ENCODE measurements around the gene NKX6-1. TPM values are rescaled to one million over a fixed set of nuclear protein-coding genes. Genes with fewer than 3 reads are reported as not detected.

Gene NKX6-1
- total RNA-seq, 6 donors from 2014 or later: 0.11 to 0.69 (median 0.17) TPM; not detected in 3

DNA sequence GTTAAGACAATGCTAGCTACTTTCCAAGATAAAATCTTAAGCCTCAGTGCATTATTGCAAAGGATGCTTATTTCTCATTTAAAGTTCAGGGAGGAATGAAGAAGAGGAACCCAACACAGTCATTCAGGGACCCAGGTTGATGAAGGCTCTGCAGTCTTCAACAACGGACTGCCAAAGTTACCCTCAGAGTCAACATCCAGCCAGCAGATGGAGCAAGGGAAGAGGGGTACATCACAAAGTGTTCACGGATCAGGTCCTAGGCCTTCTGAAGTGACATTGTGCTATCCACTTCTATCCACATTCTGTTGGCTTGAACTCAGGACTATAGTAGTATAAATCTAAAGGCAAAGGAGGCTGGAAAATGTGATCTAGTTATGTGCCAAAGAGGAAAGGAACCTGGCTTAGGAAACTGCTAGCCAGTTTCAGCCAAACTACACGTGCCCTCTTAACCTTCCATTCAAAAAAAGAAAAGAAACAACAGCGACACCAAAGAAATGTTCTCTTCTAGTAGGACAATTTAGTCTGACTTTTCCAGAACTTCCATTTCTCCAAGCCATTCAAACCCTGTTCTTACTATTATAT lies 28.8 kb downstream of the NKX6-1 start:
- H3K27me3 ChIP-seq: no peaks in the 10 kb centered on the region
- no peak for DNase-seq
- no peaks in the 10 kb centered on the region for H3K36me3 ChIP-seq
- H3K27ac ChIP-seq: no peak overlapping the region
- TF ChIP-seq, protein P1, sequence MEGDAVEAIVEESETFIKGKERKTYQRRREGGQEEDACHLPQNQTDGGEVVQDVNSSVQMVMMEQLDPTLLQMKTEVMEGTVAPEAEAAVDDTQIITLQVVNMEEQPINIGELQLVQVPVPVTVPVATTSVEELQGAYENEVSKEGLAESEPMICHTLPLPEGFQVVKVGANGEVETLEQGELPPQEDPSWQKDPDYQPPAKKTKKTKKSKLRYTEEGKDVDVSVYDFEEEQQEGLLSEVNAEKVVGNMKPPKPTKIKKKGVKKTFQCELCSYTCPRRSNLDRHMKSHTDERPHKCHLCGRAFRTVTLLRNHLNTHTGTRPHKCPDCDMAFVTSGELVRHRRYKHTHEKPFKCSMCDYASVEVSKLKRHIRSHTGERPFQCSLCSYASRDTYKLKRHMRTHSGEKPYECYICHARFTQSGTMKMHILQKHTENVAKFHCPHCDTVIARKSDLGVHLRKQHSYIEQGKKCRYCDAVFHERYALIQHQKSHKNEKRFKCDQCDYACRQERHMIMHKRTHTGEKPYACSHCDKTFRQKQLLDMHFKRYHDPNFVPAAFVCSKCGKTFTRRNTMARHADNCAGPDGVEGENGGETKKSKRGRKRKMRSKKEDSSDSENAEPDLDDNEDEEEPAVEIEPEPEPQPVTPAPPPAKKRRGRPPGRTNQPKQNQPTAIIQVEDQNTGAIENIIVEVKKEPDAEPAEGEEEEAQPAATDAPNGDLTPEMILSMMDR (IDR thresholded peaks at IDR 0.05): no peak
- no peaks in the 10 kb centered on the region for H3K4me1 ChIP-seq
- no peak overlapping the region for H3K4me3 ChIP-seq
- H3K9me3 ChIP-seq: no peaks in the 10 kb centered on the region
- ATAC-seq (ENCODE audit: low FRiP score in 2 of 2): no peak
- WGBS, 2 donors: 60% methylated on average over 4 of the region's 4 CpGs

DNA sequence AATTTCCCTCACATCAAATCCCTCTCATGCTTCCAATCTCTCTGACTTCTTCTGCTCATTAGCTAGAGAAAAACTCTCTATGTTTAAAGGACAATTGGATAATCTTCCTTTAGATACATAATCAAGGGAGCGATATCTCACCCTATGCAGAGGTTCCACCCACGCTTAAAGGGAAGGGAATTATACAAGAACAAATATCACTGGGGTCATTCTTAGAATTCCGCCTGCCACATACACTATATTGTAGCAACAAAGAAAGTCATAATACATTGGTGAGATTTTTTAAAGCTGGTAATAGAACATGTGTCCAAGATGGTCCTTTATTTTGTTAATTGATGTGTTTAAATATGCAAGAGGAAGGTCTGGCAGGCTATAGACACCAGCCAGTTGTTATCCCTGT lies 31.5 kb downstream of the NKX6-1 start:
- Histone ChIP-seq H3K4me1 (no peaks in the 10 kb centered on the region), H3K9me3 (peaks cover 0 to 4% (median 0%) of the 10 kb centered on the region in 4 donors), H3K27me3 (no peaks in the 10 kb centered on the region), H3K4me3 (no peak overlapping the region), H3K36me3 (no peaks in the 10 kb centered on the region), H3K27ac (no peak overlapping the region)
- DNase-seq (no peak), ATAC-seq (ENCODE audit: low FRiP score in 2 of 2) (no peak)
- TF ChIP-seq POLR2A (IDR thresholded peaks at IDR 0.05) (no peak), EP300 (IDR thresholded peaks at IDR 0.05) (no peak), POLR2AphosphoS5 (IDR thresholded peaks at IDR 0.05) (no peak)
- TF ChIP-seq, protein P1 (IDR thresholded peaks at IDR 0.05): no peak
- WGBS, 2 donors: 51 to 61% methylated on average over 3 of the region's 3 CpGs

DNA sequence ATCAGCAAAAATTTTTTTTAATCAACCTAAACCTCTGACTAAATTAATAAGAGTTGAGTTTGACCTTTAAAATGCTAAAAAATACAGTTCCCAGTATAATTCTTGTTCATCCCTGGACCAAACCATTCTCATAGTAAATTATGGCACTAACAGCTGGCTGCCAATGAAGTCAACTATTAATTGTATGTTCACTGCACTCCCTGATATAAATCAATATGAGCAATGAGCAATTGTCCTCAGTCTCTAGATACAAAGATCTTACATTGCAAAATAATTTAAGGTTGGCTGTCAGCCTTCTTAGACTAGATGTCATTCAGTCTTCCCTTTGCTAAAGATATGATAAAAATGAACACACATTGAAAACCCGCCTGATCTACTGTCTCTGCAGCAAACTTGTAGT lies 39.3 kb downstream of the NKX6-1 start:
- Histone ChIP-seq H3K27ac (no peak overlapping the region), H3K4me1 (no peaks in the 10 kb centered on the region), H3K9me3 (peaks cover 0 to 5% (median 0%) of the 10 kb centered on the region in 4 donors), H3K4me3 (no peak overlapping the region), H3K36me3 (no peaks in the 10 kb centered on the region), H3K27me3 (no peaks in the 10 kb centered on the region)
- 65 to 88% methylated on average over 1 of the region's 1 CpG for WGBS, 2 donors
- TF ChIP-seq POLR2A (IDR thresholded peaks at IDR 0.05) (no peak), EP300 (IDR thresholded peaks at IDR 0.05) (no peak), POLR2AphosphoS5 (IDR thresholded peaks at IDR 0.05) (no peak)
- TF ChIP-seq, protein P1 (IDR thresholded peaks at IDR 0.05): no peak
- DNase-seq (no peak), ATAC-seq (ENCODE audit: low FRiP score in 2 of 2) (no peak)

DNA sequence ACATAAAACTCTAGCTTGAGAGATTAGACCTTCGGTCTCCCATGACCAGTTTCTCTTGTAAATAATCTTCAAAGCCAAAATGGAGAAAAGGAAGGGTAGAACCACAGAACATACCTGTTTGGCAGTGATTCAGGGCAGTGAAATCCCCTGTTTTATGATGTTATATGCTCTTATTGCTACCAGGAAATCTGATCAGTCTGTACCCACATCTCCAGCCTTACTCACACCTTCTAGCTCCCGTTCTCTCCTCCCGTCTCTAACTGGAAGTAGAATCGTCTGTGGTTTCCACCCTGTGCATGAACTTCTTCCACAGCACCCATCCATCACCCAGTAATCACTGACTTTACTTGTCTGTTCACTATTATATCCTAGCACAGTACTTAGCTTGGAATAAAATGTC lies 42.9 kb downstream of the NKX6-1 start:
- no peak for TF ChIP-seq POLR2A (IDR thresholded peaks at IDR 0.05)
- Histone ChIP-seq H3K4me1 (no peaks in the 10 kb centered on the region), H3K36me3 (no peaks in the 10 kb centered on the region), H3K27ac (no peak overlapping the region), H3K9me3 (no peaks in the 10 kb centered on the region), H3K27me3 (no peaks in the 10 kb centered on the region), H3K4me3 (no peak overlapping the region)
- ATAC-seq (ENCODE audit: low FRiP score in 2 of 2) (no peak), DNase-seq (no peak)
- WGBS, 2 donors: 71 to 76% methylated on average over 4 of the region's 4 CpGs

DNA sequence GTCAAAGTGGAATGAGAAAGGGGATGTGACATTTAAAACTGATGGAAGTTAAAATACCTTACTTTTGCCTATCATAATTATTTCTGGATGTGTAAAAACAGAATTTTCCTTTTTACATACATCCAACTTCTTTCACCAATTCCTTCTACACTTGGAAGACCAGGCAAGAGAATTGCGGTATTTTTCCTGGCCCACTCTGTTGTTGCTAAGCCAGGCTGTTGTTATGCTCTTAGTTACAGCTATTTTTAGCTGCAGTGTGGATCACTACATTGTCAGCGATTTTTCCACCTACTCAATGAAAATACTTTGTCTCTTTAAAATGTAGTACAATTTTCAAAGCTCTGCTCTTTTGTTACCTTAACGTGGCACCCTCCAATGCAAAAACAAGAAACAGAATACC lies 43.4 kb downstream of the NKX6-1 start:
- no peaks in the 10 kb centered on the region for H3K36me3 ChIP-seq
- no peak for TF ChIP-seq EP300 (IDR thresholded peaks at IDR 0.05)
- TF ChIP-seq POLR2AphosphoS5 (IDR thresholded peaks at IDR 0.05): no peak
- TF ChIP-seq, protein P1 (IDR thresholded peaks at IDR 0.05): no peak
- TF ChIP-seq POLR2A (IDR thresholded peaks at IDR 0.05): no peak
- H3K4me3 ChIP-seq: no peak overlapping the region
- H3K27me3 ChIP-seq: no peaks in the 10 kb centered on the region
- no peaks in the 10 kb centered on the region for H3K9me3 ChIP-seq
- no peak overlapping the region for H3K27ac ChIP-seq
- no peak for ATAC-seq (ENCODE audit: low FRiP score in 2 of 2)
- DNase-seq: no peak
- 59 to 71% methylated on average over 3 of the region's 3 CpGs for WGBS, 2 donors
- H3K4me1 ChIP-seq: no peaks in the 10 kb centered on the region
